Osteoblast (primary cell): ENCODE results near the gene LTBP1. TPM values are rescaled to one million over a fixed set of nuclear protein-coding genes. Genes with fewer than 3 reads are reported as not detected.

Experiments used
- DNase-seq: peaks from one replicate; pipeline ENCODE4 v3.0.0; 2011; ENCODE audit warnings: low spot score, mixed read lengths; ENCODE audit not compliant: insufficient read length; ENCODE audit errors: missing footprints
- H2AFZ ChIP-seq: 2 replicates; pipeline ENCODE4 v1.6.0; 2011; ENCODE audit warnings: mild to moderate bottlenecking, low read length
- H3K27ac ChIP-seq: 2 replicates; pipeline ENCODE4 v1.5.1; 2011; ENCODE audit warnings: mild to moderate bottlenecking, low read depth, low read length, moderate library complexity
- H3K27me3 ChIP-seq: 2 replicates; pipeline ENCODE4 v1.6.0; 2012; ENCODE audit warnings: mild to moderate bottlenecking, control low read depth, inconsistent platforms, low read length, moderate library complexity; ENCODE audit not compliant: insufficient read depth
- H3K36me3 ChIP-seq: 2 replicates; pipeline ENCODE4 v1.5.1; 2011; ENCODE audit warnings: mild to moderate bottlenecking, low read length, control low read depth, moderate library complexity; ENCODE audit not compliant: insufficient read depth
- H3K4me1 ChIP-seq: 2 replicates; pipeline ENCODE4 v1.5.1; 2011; ENCODE audit warnings: mild to moderate bottlenecking, low read length, control low read depth, moderate library complexity; ENCODE audit not compliant: insufficient read depth
- H3K4me2 ChIP-seq: 2 replicates; pipeline ENCODE4 v1.6.0; 2011; ENCODE audit warnings: mild to moderate bottlenecking, low read length; ENCODE audit not compliant: insufficient read depth
- H3K4me3 ChIP-seq: fragments of 200-600 bp; sonication (generic); 3 replicates; pipeline ENCODE4 v1.5.1; 2012; ENCODE audit warnings: mild to moderate bottlenecking, low read length, inconsistent platforms; ENCODE audit not compliant: insufficient read depth
- H3K79me2 ChIP-seq: 2 replicates; pipeline ENCODE4 v1.6.0; 2012; ENCODE audit warnings: mild to moderate bottlenecking, low read length, control low read depth, inconsistent platforms; ENCODE audit not compliant: insufficient read depth
- H3K9me3 ChIP-seq: 2 replicates; pipeline ENCODE4 v1.5.1; 2011; ENCODE audit warnings: low read depth, low read length, control low read depth
- H4K20me1 ChIP-seq: 2 replicates; pipeline ENCODE4 v1.6.0; 2012; ENCODE audit warnings: mild to moderate bottlenecking, low read length, control low read depth; ENCODE audit not compliant: insufficient read depth
- total RNA-seq: library from RNA; depleted of rRNA; stranded (reverse); fragments of >200 nt; gene quantifications from 2 replicates; pipeline ENCODE4 v1.2.3, GENCODE V29; 2012
- TF ChIP-seq, protein P1 (sequence below): IDR thresholded peaks from 2 replicates; pipeline ENCODE4 v1.5.1; 2011; ENCODE audit warnings: mild to moderate bottlenecking, low read depth, low read length, moderate library complexity; ENCODE audit errors: extremely low read depth

The LTBP1 gene
- total RNA-seq, 1 donor, result 224 TPM

DNA sequence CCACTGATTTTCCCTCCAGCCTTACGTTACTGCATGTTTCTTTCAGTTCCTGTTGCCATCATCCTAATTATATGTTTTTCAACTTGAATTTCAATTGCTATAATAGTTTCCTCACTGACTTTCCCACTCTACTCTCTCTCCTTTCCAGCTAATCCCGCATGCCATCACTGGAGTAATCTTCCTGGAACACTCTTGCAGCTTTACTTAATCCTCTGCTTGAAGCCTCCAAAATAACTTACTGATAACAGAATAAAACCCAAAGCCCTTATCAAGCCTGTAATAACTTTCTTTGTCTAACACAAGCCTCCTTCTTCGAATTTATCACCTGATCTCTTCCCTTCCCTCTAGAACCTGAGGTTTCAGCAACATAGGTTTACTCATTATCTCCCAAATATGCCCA, 237.3 kb downstream of the LTBP1 start:
- no peak overlapping the region for H2AFZ ChIP-seq

DNA sequence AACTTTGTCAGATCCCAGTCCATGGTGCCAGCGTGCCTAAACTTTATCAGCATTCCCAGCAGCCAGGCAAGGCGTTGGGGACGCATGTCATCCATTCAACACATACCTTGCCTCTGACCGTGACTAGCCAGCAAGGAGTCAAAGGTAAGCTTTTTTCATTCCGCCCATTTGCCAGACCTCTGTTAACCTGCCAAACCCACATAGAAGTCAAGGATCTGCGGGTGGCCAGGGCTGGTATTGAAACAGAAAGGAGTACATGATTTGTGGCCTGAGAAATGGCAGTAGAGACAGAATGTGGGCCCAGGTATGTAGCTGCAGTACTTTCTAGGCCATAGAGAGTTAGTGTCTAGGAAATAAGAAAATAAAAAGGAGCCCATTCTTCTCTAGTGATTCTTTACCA, 240.2 kb downstream of the LTBP1 start:
- H3K27ac ChIP-seq, result no peak overlapping the region
- peaks cover 46% of the 10 kb centered on the region for H3K79me2 ChIP-seq

More for the DNA sequence above, 237.3 kb downstream of the LTBP1 start:
- H3K79me2 ChIP-seq, result peaks cover 69% of the 10 kb centered on the region
- no peak overlapping the region for H3K4me2 ChIP-seq
- TF ChIP-seq, protein P1, sequence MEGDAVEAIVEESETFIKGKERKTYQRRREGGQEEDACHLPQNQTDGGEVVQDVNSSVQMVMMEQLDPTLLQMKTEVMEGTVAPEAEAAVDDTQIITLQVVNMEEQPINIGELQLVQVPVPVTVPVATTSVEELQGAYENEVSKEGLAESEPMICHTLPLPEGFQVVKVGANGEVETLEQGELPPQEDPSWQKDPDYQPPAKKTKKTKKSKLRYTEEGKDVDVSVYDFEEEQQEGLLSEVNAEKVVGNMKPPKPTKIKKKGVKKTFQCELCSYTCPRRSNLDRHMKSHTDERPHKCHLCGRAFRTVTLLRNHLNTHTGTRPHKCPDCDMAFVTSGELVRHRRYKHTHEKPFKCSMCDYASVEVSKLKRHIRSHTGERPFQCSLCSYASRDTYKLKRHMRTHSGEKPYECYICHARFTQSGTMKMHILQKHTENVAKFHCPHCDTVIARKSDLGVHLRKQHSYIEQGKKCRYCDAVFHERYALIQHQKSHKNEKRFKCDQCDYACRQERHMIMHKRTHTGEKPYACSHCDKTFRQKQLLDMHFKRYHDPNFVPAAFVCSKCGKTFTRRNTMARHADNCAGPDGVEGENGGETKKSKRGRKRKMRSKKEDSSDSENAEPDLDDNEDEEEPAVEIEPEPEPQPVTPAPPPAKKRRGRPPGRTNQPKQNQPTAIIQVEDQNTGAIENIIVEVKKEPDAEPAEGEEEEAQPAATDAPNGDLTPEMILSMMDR, result no peak
- H3K27ac ChIP-seq, result no peak overlapping the region
- H3K4me1 ChIP-seq, result no peaks in the 10 kb centered on the region
- peaks cover 41% of the 10 kb centered on the region for H3K36me3 ChIP-seq
- no peaks in the 10 kb centered on the region for H4K20me1 ChIP-seq
- no peak for DNase-seq
- no peaks in the 10 kb centered on the region for H3K9me3 ChIP-seq
- no peak overlapping the region for H3K4me3 ChIP-seq
- no peaks in the 10 kb centered on the region for H3K27me3 ChIP-seq

GRCh38 chr2:33188799-33189198, 242.0 kb downstream of the LTBP1 start:
- H4K20me1 ChIP-seq, result no peaks in the 10 kb centered on the region
- peaks cover 55% of the 10 kb centered on the region for H3K36me3 ChIP-seq
- TF ChIP-seq, protein P1, result no peak
- H3K4me1 ChIP-seq, result no peaks in the 10 kb centered on the region
- no peak overlapping the region for H2AFZ ChIP-seq
- H3K79me2 ChIP-seq, result peaks cover 33% of the 10 kb centered on the region
- no peak for DNase-seq
- H3K4me3 ChIP-seq, result no peak overlapping the region
- H3K27me3 ChIP-seq, result no peaks in the 10 kb centered on the region
- no peaks in the 10 kb centered on the region for H3K9me3 ChIP-seq
- no peak overlapping the region for H3K27ac ChIP-seq
- H3K4me2 ChIP-seq, result no peak overlapping the region

More for the DNA sequence above, 240.2 kb downstream of the LTBP1 start:
- Histone ChIP-seq H3K4me1 (no peaks in the 10 kb centered on the region), H3K4me3 (no peak overlapping the region), H2AFZ (no peak overlapping the region), H3K27me3 (no peaks in the 10 kb centered on the region), H3K4me2 (no peak overlapping the region), H3K36me3 (peaks cover 52% of the 10 kb centered on the region), H3K9me3 (no peaks in the 10 kb centered on the region), H4K20me1 (no peaks in the 10 kb centered on the region)
- TF ChIP-seq, protein P1, result no peak
- no peak for DNase-seq

DNA sequence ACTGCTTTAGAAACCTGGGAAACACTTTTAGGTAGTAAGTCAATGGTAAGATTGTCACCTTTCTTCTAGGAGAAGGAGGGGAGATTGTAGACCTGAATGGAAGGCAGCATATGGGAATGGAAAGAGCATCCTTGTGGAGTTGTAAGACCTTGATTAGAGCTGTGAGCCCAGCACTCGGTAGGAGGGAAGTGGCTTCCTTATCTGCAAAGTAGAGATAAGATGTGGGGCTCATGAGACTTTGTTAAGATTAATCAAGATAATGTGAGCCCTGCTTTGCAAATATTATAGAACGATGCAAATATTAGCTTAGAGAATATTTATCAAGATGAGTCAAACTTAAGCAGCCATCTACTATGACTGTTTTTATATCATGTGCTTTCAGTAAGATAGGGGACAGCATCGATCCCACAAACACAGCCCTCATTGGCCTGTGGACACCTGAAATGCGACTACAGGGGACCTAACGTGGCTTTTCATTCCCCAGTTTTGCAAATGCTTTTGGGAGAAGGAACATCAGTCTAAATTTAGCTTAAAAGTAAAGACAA, 243.7 kb downstream of the LTBP1 start:
- Histone ChIP-seq H4K20me1 (no peaks in the 10 kb centered on the region), H3K4me2 (no peak overlapping the region), H2AFZ (no peak overlapping the region), H3K27ac (no peak overlapping the region), H3K4me1 (no peaks in the 10 kb centered on the region), H3K4me3 (no peak overlapping the region), H3K79me2 (peaks cover 17% of the 10 kb centered on the region), H3K9me3 (no peaks in the 10 kb centered on the region), H3K27me3 (no peaks in the 10 kb centered on the region), H3K36me3 (peaks cover 62% of the 10 kb centered on the region)
- DNase-seq, result no peak
- TF ChIP-seq, protein P1, result no peak
